NCI-H526 (cell line): ENCODE measurements around the gene STRIP2.
"Not testable (repeated sequence)": the region's sequence is repeated elsewhere in the genome, so short reads cannot be mapped to it uniquely, and the experiment has no call there.

Experiments
- DNase-seq, 2 experiments: peaks; one replicate each; lab custom pipeline; 2025; lab: John Stamatoyannopoulos, UW

STRIP2 gene

DNA sequence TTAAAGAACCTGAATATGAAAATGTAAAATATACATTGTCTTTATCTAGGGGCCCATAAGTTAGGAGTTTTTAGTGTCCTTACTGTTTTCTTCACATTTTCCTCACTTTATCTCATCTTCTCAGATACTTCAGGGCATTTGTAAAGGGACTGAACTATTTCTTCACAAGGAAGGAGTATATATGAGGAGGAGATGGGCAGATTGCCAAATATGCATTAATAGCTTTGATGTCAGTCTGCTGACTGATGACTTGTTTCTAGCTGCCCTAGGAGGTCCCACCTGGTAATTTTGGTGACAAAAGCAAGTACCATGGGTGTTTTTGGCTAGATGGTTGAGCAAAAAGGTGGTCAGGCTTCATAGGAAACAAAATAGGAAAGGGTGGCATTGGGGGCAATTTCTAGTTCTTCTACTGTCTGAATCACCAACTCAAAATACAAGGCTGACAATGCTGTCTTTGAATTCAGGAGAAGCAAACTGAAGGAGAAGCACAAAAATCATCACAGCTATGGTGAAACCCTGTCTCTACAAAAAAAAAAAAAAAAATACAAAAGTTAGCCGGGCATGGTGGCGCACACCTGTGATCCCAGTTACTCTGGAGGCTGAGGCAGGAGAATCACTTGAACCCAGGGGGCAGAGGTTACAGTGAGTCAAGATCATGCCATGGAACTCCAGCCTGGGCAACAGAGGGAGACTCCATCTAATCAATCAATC lies 10.4 kb upstream of the STRIP2 start:
- DNase-seq: peak in 1 of 2 experiments; percentile 1

DNA sequence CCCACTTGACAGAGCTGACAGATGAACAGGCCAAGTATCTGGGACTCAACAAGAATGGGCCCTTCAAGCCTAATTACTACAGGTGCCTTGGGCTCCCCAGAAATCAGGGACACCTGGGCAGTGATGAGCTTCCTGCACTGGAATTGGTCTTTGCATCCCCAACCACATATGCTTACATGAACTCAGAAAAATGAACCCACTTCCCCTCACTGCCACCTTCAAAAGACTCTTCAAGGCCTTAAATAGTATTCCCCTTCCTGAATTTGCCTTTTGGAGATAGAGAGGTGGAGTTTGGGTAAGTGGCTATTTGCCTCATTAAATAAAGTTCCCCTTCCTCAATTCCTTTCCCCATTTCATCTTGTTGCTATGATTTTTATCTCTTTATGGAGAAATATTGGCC lies 7.8 kb upstream of the STRIP2 start:
- DNase-seq: no peak

DNA sequence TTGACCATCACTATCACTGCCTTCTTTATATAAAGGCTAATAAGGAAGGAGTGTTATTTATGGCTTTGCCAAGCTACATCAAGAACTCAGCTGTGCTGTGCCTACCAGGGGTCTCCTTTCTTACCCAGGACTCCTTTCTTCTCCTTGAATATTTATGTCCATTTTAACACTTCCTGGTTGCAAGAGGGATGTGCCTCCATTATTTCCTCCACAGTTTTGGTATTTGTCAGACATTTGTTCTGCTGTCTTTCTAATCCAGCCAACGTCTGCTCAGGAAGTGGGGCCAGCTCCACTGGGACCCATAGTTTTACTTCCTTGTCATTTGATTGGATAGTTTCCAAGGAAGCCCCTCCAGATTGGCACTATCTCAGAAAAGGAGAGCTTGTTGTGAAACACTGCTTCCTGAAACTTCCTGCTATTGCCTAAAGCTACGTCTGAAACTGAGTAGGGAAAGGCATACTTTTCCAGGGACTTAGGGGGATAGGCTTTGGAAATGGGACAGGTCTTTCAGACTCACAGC lies 6.6 kb upstream of the STRIP2 start:
- no peak for DNase-seq

DNA sequence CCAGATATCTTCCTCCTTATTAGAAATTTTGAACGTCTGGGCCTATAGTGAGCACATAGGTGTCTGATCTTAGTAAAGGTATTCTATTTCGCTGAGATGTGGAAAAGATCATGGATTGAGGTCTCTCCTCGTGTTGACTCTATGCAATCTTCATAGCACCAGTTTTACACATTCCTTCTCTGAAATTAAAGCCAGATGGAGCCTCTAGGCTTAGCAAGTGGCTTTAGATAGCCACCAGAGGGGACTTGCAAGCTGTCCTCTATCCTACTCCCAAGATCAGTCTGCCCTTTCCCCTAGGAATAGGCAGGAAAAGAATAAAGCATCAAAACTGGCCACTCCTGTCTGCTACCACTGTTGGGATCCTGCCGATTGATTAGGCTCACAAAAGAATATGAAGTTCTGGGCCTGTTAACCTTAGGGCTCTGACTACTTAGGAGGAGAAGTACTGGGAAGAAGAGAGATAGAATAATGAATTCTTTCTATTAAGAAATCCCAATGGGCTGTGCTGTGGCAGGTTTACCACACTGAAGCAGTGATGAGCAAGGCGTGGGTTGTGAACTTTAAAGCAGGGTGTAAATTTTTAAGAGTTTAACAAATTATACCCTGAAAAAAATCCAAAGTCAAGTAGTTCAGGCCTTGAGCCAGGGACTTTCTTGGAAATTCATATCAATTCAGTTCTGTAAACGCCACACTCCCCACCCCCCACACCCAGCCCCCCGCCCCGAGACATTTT lies 2.2 kb upstream of the STRIP2 start:
- DNase-seq: no peak

DNA sequence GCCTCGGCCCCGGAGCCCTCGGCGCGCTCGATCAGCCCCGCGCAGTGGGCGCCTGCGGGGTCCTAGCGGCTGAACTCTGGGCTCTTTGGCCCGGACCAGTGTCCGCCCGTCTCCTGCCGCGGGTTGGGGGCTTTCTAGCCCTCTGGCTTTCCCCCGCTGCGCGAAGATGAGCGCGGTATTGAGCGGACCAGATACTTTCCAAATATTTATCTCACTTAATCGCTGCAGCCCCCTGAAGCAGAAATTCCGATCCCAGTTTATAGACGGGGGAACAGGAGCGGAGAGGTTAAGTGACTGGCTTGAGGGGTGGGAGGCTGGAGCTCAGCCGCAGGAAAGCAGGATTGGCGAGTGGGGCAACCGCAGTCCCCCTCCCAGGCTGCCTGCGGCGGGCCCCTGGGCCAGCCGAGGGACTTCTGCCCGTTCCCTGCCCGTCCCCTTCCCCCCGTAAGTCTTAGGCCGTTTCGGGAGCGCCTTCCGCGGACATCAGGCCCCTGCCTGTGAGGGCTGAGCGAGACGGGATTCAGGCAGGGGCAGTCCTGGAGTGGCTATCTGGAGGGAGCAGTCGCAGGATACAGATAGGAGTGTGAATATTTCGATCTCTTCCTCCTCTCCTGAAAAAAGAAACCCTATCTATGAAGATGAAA lies 565 bp downstream of the STRIP2 start:
- DNase-seq: peak in 1 of 2 experiments; percentile 53

DNA sequence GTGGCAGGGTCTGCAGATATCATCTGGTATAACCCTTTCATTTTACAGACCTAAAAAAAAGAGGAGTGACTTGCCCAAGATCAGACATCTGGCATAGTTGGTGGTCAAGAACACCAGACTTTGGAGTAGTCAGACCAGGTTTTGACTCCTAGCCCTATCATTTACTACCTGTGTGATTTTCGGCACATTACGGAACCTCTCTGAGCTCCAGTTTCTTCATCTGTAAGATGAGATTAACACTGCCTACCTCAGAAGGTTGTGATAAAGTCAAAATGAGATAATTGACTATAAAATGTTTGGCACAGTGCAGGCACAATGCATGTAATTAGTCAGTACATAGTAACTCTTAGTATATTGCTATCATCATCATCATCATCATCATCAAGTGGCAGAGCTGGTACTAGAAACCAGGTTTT lies 1.2 kb downstream of the STRIP2 start:
- DNase-seq: no peak

DNA sequence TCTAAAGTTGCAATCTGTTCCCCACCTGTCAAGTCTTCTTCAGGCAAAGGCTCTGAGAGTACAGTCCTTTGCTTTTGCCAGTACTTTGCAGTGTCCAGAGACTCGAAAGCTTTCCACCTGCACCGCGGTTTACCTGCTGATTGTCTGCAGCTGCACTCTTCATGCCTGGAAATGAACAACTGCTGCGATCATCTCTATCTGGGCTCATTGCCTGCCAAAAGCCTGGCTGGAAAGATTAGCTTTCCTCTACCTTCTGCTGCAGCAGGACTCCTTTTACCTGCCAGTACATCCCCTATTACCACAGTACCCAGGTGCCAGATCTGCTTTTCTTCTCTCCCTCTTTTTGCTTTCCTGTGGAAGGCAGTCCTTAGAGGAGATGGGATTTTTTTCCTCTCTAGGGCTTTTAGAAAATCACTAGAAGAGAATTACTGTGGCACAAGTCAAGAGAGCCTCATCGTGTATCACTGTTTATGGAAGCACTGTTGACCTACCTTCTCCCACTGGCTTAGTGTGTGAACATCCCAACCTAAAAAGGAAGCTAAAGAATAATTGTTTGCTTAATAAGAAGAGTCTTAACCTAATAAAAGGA lies 2.2 kb downstream of the STRIP2 start:
- peak in 1 of 2 experiments; percentile 36 for DNase-seq

DNA sequence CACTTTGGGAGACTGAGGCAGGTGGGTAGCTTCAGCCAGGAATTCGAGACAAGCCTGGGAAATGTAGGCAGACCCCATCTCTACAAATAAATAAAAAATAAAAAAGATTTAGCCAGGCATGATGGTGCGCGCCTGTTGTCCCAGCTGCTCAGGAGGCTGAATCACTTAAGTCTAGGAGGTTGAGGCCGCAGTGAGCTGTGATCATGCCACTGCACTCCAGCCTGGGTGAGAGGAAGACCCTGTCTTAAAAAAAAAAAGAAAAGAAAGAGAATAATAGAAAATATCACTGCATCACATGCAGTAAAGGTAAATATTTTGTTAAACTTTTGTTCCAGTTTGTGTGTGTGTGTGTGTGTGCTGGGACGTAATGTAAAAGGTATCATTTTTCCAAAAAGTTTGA lies 3.0 kb downstream of the STRIP2 start:
- DNase-seq: no peak

DNA sequence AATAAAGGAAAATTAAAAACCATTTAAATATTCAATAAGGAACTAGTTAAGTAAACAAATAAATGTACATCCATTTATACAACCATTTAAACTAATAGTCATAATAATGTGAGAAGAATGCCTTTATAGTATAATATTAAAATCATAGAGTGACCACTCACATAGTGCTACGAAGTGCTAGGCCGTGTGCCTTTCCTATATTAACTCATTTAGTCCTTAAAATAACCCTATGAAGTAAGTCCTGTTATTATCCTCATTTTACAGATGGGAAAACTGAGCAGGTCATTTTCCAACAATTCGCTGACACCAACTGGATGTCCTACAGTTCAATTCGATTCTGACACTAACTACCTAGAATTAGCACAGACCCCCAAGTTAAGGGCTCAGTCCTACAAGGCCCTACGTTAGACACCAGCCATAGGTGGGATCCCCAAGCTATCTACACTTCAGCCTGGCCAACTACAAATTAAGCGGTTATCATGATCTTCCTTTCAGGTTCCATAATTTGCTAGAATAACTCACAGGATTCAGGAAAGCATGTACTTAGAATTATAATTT lies 4.1 kb downstream of the STRIP2 start:
- DNase-seq: no peak

DNA sequence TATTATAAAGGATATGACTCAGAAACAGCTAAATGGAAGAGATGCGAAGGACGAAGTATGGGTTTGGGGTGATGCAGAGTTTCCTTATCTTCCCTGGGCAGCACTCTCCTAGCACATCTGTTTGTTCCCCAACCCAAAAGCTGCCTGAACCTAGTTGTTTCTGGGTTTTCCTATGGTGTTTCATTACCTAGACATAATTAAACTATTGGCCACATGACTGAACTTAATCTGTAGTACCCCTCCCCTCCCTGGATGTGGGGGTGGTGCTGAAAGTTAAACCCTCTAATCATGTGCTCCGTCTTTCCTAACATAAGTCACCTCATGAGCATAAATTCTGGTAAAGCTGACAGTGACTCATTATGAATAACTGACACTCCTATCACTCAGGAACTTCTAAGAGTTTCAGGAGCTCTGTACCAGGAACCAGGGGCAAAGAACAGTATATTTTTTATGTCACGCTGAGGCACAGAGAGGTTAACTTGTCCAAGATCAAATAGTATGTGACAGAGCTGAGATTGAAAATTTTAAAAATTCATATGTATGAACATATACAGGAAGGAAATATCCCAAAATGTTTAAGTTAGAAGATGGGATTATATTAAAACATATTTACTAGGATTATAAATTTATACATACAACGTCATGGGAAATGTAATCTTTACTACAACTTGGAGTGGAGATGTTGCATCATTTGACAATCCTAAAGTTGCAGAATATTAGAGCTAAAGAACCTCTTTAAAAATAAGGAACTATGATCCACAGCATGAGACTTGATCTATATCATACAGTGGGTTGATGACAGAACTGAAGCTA lies 4.8 kb downstream of the STRIP2 start:
- DNase-seq: no peak

DNA sequence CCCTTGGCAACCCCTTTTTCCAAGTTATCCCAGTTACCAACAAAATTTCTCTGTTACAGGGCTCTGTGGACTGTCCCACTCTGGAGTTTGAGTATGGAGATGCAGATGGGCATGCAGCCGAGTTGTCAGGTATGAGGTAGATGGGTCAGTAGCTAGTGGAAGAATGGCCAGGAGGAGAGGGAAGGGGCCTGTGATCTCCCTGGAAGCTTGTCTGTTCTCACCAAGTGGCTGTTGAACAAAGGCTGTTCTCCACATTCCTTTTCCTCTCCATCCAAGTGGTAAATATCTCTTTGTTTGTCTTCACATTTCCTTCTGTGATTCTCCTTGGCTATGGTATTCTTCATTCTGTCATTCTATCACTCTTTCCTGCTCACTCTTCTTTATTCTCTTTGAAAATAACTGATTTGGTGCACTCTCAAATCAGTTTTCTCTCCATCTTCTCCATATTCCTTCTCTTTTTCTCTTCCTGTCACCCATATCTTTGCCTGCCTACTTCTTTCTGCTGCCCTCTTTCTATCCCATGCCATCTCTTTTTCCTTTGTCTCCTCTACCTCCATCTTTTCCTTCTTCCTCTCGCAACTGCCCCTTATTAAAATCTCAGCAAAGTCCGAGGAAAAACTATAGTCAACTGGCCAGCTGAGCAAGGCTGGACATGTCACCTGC lies 5.9 kb downstream of the STRIP2 start:
- no peak for DNase-seq

DNA sequence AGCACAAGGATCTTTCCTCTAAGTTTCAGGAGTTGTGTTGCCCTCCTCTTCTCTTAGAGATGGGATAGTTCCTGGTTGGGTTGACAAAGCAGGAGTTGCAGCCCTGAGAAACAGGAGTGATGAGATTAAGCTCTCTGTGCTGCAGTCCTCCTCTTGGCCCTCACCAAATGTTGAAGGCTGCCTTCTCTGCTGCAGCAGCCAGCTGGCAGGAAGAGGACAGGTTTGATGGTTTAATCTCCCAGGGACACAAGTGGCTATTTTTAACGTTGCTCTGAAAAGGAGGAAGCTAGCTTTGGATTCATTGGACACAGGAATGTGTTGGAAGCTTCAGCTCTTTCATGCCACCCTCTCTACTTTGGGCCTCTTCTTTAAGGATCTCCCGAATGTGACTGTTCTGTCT lies 9.4 kb downstream of the STRIP2 start:
- no peak for DNase-seq

DNA sequence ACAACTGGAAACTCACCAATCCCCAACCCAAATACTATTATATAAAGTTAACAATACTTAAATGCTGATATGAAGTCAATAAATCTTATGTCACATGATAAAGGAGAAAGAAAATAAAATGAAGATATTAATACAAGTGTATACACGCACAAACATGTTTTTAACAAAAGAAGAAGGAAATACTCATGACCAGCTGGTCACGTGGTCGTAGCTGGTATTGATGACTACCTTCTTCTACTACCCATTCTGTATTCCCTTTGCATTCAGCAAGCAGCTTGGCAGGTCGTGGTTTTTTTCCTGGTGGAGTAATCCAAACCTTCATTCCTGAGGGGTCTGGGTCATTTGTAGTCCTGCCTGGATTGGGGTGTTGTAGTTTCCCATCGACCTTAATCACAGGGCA lies 10.5 kb downstream of the STRIP2 start:
- DNase-seq: not testable (repeated sequence)

DNA sequence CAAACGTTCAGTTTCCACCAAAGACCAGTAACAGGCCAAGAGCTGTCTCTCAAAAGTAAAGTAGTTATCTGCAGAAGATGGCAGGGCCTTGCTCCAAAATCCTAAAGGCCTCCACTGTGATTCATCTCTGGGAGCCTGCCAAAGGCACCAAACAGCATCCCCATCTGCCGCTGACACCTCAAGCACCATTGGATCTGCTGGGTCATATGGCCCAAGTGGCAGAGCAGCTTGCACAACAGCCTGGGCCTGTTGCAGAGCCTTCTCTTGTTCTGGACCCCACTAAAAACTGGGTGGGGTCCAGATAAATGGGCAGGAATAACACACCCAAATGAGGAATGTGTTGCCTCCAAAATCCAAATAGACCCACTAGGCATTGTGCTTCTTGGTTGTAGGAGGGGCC lies 12.7 kb downstream of the STRIP2 start:
- DNase-seq: not testable (repeated sequence)

DNA sequence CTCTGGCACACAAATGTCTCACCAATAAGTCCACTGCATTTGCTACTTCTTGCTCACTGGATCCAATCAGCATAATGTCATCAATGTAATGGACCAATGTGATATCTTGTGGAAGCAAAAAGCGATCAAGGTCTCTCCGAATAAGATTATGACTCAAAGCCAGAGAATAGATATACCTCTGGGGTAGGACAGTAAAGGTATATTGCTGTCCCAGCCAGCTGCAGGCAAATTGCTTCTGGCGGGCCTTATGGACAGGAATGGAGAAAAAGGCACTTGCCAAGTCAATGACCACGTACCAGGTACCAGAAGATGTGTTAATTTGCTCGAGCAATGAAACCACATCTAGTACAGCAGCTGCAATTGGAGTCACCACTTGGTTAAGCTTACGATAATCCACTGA lies 13.2 kb downstream of the STRIP2 start:
- DNase-seq: not testable (repeated sequence)

DNA sequence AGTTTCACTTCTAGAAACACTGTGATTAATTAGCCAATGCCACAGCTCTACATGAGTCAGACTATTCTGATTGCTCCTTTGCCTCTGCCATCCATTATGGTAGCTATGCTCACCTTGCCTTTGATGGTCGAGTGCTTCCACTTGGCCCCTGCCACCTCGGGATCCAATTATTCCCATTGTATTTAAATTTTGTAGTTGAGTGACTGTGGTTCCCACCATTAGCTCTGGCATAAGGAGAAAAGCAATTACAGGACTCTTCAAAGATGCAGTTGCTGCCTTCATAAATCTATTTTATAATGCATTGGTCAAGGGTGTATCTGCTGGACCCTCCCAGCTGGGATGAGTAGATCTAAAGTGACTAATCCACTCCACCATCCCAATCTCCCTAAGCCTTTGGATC lies 14.4 kb downstream of the STRIP2 start:
- not testable (repeated sequence) for DNase-seq

DNA sequence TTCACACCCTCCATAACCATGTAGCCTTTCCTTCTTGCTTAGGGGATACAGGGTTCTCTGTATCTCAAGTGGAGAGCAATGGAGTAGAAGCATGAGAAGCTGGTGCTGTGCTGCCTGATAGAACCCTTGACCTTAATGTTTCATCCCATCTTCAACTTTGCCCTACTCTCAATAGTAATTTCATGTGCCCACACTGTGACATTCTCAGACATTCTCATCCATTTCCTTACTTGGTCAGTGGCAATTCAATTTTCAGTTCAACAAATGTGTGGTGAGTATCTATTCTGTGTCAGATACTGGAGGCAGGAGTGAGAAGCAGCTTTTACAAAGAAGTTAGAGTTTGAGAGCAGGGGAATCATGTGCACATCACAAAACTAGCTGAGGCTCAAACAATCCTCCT lies 16.1 kb downstream of the STRIP2 start:
- DNase-seq: no peak

DNA sequence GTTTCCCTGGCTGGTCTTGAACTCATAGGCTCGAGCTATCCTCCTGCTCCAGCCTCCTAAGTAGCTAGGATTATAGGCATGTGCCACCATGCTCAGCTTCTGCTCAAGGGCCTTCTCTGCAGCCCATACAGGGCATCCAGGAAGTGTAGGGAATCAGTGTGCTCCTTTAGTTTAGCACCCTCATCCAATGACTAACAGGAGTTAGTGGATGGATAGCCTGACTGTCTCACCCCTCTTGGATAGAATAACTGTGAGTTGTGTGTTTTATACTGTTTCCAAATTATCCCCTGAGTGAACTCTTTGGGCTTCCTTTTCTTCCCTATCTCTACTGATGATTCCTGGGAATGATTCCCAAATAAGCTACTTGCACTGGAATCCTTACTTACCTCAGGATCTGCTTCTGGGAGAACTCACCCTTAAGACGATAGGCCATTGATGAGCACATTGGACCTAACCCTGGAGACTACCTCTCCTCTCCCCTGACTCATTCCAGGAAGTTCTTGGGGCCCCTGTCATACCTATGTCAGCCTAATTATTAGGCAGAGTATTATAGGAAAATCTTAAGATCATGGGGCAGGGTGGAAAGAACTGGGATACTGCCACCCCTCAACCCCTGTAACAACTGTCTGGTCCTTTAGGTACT lies 18.5 kb downstream of the STRIP2 start:
- no peak for DNase-seq

DNA sequence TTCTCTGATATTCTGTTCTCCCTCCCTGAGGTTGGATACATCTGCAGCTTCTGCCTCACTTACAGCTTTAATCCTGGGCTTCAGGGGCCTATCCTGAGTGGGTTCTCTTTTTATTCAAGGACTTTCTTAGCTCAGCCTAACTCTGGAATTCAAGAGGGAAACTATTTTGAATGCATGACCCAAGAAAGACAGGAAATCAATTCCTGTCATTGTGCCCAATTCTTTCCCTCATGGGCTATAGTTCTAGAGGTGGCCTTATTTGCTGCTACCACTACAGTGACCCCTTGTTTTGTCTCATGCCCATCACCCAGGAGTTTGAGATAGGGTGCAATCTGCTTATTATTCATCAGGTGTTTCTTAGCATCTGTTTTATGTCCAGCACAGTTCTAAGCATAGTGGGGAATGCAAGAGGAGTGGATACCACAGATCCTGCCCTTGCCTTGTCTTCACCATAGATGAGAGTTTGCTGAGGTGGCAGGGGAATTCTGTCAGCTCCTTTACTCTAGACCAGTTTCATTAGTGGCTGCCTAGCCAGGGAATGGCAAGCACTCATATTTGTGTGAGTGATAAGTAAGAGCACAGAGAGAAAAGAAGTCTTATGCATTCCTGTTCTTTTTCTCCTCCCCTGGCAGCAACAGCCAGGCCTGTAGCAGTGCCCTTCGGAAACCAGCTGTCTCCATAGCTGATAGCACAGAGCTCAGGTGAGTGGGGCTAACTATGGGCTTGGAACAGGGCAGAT lies 19.4 kb downstream of the STRIP2 start:
- no peak for DNase-seq

DNA sequence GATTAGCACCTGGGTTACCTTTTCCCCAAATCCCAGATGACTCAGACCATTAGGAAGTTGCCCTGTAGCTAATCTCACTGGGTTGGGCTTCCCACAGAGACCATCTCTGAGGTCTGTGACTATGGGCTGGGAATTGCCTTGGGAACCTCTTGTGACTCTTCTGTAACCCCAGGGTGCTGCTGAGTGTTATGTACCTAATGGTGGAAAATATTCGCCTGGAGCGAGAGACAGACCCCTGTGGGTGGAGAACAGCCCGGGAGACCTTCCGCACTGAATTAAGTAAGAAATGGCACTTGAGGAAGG lies 20.0 kb downstream of the STRIP2 start:
- DNase-seq: no peak
